Glomerular visceral epithelial cell (primary cell): Measurements from ENCODE around the gene ACOXL.

ENCODE experiments used
- DNase-seq: peaks from one replicate; pipeline ENCODE4 v3.0.0-alpha.2; 2016; ENCODE audit errors: extremely low spot score

The ACOXL gene

DNA sequence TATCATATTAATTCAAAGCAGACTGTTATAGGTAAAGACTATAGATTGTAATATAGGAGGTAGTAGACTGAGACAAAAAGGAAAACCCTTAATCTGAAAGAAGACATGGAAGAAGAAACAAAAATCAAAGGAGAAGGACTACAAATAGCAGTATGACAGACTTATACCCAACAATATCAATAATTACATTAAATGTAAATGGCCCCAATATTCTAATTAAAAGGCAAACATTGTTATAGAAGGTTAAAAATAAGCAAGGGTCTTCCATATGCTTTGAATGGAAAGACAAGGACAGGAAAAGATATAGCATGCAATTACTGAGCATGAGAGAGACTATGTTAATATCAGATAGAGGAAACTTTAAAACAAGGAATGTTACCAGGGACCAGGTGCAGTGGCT lies 278.8 kb downstream of the ACOXL start:
- DNase-seq: no peak

GRCh38 chr2:111015283-111015995 lies 283.1 kb downstream of the ACOXL start:
- DNase-seq: no peak

GRCh38 chr2:111017034-111017622 lies 284.8 kb downstream of the ACOXL start:
- no peak for DNase-seq

GRCh38 chr2:111017909-111018308 lies 285.5 kb downstream of the ACOXL start:
- DNase-seq: no peak

DNA sequence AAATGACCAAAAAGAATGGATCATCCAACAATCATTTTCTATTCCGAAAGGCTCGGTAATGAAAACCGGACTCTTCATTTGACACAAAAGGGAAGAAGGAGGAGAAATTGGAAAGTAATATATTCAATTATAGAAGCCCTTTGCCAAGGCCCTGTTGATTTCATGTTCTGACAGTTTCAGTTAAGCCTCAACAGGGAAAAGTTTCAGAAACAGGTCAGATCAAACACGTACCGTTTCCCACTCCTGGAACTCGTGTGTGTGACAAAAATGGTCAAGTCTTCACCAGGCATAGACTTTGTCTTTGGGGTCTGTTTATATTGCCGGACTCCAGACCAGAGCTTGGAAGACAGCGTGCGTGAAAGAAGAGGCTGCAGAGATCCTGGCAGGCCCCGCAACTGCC lies 287.0 kb downstream of the ACOXL start:
- DNase-seq: no peak

- DNase-seq: no peak
These were observed 290.3 kb downstream of the ACOXL start for GRCh38 chr2:111022633-111023032.

DNA sequence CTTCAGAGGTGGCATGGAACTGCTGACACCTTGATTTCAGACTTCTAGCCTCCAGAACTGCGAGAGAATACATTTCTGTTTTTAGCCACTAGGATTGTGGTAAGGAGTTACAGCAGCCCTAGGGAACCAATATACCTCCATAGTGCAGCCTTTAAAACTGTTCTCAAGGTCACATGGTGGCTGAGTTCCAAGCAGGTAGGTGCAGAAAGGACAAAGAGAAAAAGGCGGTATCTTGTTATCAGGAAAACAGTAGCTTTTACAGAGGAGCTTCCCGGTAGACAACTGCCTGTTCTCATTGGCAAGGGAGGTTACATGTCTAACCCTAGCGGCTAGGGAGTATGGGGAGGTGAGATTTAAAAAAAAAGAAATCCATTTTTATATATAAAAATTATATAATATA lies 292.1 kb downstream of the ACOXL start:
- DNase-seq: no peak

DNA sequence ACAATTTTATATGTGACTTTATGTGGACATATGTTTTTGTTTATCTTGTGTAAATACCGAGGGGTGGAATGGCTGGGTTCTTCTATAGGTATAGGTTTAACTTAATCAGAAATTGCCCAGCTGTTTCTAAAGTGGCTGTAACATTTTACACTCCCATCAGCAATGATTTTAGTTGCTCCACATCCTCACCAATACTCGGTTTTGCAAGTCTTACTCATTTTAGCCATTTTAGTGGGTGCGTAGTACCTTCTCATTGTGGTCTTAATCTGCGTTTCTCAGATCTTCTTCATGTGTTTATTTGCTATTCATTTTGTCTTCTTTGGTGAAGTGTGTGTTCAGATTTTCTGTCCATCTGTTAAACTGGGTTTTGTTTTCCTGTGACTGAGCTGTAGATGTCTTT lies 292.9 kb downstream of the ACOXL start:
- DNase-seq: no peak

- DNase-seq: no peak
These were observed 296.3 kb downstream of the ACOXL start for GRCh38 chr2:111028720-111029119.

- DNase-seq: peak; percentile 20
These were observed 297.0 kb downstream of the ACOXL start for GRCh38 chr2:111029181-111029927.

DNA sequence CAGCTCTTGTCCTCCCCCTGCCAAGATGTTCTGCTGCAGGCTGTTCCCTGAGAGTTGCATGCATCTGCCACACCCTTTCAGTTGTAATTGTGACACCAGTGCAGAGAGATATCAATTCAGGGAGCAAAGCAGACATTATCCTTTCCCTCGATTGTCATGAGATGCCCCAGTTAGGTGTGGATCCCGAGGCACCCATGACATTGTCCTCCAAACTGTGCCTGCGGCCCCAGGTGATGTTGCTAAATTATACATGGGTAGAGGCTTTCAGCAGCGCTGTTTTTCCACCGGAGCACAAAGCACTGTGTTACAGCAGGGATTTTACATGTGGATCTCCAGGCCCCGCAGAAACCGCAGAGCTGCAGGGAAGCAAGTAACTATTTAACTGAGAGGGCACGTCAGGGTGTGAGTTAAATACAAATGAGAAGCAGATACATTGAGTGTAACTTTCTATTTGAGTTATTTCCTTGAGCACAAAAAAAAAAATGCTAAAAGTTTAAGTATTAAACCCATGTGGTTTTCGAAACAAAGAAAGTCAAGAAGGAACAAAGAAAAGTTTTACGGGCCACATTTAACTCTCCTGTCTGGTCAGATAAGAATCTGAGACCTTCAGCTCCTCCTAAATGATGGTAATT lies 298.0 kb downstream of the ACOXL start:
- DNase-seq: peak; percentile 73

DNA sequence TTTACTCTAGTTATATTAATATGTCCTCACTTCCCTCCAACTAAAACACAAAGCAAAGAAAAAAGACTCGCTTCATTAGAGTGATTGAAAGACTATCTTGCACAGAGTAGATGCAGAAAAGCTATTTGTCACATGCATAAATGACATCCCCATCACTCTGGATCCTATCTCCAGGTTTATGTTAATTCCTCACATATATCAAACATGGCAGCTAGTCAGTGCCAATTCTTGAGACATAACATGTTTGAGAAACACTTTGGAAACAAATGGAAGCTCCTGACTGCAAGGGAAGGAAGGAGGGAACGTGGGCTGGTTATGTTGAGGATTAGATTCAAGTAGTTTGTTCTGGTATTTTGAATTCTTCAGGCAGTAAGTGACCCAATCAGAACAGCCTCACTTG lies 298.6 kb downstream of the ACOXL start:
- DNase-seq: no peak

DNA sequence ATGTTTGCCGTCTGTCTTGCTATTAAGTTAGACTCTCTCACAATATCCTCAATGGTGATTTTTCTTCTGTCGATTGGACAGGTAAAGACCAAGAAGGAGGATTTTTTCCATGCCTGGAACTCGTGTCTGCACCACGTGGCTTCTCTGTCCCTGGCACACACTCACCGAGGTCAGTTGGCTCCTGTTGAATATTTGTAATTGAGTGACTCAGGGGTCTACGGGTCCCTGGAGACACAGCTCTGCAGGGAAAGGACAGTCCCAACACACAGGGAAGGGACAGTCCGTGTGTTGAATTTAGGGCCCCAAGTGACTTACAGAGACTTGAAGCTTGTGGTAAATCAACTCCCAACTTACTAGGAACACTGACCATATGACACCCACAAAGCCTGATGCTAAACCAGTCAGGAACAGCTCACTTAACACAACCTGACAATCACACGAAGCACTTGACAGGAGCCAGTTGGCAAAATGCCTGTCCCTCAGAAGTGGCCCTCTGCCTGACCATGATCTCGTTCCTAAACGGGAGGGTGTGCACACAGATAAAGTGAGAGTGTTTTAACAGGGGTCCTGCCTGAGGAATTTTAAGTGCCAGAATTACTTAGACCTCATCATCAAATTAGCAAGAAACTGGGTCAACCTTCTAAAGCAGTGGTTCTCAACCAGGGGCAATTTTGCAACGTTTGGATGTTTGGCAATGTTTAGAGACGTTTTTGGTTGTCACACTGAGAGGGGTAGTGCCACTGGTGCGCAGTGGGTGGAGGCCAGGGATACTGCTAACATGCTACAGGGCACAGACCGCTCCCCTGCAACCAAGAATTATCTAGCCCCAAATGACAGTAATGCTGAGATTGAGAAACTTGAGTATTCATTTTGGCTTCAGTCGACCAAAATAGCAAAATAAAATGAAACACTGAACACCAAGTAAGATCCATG lies 299.4 kb downstream of the ACOXL start:
- DNase-seq: no peak

GRCh38 chr2:111032721-111033429 lies 300.5 kb downstream of the ACOXL start:
- DNase-seq: peak; percentile 65

DNA sequence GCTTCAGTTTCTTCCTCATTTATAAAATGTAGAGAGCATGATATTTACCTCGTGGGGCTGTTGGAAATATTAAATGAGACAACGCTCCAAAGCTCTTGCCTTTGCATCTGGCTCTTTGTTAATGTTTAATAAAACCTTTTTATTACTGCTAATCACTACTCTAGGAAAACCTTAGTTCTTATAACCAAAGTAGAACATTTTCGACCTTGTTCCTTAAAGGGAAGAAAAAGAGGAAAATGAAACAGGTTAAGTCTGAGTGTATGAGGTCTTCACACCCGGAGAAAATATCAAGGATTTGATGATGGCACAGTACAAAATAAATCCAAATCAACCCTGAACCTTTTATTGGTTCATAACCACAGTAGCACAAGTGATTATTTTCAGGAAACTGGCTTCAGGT lies 301.8 kb downstream of the ACOXL start:
- DNase-seq: no peak

DNA sequence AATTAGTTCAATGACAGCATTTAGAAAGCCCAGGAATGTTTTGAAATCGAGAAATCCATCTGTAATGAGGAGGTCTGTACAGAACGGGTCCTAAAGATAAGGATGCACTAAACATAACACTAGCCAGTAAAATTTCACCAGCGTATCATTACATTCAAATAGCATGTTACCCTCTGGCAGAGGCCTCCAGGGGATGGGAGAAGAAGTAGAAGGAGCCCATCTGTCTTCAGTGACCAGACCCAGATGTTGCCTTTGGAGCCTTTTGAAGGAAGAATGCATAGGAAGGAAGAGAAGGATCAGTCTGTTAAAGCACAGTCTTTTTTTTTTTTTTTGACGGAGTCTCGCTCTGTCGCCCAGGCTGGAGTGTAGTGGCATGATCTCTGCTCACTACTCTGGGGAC lies 302.2 kb downstream of the ACOXL start:
- no peak for DNase-seq

GRCh38 chr2:111035830-111036441 lies 303.6 kb downstream of the ACOXL start:
- no peak for DNase-seq

- DNase-seq: no peak
These were observed 304.8 kb downstream of the ACOXL start for GRCh38 chr2:111037128-111037527.

DNA sequence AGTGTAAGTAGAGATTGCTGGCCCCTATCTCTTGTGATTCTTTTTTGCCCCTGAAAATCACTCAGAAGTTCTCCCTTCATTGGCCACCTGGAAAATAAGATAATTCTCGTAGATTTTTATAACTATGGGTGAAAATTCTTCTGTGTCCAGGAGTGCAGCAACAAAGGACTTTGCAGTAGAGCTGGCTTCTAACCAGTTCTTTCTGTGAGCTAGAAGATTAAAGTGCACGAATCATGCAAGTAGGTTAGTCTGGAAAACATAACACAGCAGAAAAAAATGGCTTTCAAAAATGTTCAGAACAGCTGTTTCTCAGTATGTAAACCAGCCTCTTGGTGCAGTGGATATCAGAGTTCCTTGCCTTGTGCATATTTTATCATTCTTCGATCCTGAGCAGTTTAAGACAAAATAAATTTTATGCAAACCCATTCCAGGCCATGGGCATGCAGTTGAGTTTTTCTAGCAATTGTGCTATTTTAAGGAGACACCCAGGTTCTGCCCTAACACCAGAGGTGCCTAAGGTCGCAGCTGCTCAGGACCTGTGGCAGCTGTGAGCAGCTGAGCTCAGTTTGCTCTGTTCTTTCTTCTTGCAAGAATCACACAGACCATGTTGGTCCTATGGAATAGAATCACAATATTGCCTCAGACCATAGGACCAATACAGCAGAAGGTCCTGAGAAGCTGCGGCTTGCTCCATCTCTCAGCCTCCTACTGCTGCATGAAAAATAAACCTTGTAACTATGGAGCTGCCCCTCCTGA lies 307.4 kb downstream of the ACOXL start:
- DNase-seq: no peak
